NB4 (cell line): ENCODE data around the gene SPOP.

Source experiments
- DNase-seq: peaks from one replicate; pipeline ENCODE4 v3.0.0; 2010; ENCODE audit warnings: low read depth
- H3K4me3 ChIP-seq: one replicate; pipeline ENCODE4 v1.5.1; 2011; ENCODE audit warnings: mild to moderate bottlenecking, low read depth, low read length, moderate library complexity
- MYC ChIP-seq: IDR thresholded peaks from 2 replicates; pipeline ENCODE4 v1.6.1; 2011; ENCODE audit warnings: low read depth, low read length
- POLR2A ChIP-seq: IDR thresholded peaks from 2 replicates; pipeline ENCODE4 v1.6.1; 2011; ENCODE audit warnings: mild to moderate bottlenecking; ENCODE audit not compliant: insufficient read length; ENCODE audit errors: extremely low read depth
- TF ChIP-seq, protein P1 (sequence below): IDR thresholded peaks from one replicate; pipeline ENCODE4 v1.5.1; 2012; ENCODE audit warnings: low read depth, low read length
- TF ChIP-seq, protein P2 (sequence below): IDR thresholded peaks from 2 replicates; pipeline ENCODE4 v1.6.1; 2011; ENCODE audit warnings: low read depth, low read length

SPOP gene

GRCh38 chr17:49598918-49599317 is 79.0 kb downstream of the SPOP start:
- no peak overlapping the region for H3K4me3 ChIP-seq
- TF ChIP-seq, protein P1, sequence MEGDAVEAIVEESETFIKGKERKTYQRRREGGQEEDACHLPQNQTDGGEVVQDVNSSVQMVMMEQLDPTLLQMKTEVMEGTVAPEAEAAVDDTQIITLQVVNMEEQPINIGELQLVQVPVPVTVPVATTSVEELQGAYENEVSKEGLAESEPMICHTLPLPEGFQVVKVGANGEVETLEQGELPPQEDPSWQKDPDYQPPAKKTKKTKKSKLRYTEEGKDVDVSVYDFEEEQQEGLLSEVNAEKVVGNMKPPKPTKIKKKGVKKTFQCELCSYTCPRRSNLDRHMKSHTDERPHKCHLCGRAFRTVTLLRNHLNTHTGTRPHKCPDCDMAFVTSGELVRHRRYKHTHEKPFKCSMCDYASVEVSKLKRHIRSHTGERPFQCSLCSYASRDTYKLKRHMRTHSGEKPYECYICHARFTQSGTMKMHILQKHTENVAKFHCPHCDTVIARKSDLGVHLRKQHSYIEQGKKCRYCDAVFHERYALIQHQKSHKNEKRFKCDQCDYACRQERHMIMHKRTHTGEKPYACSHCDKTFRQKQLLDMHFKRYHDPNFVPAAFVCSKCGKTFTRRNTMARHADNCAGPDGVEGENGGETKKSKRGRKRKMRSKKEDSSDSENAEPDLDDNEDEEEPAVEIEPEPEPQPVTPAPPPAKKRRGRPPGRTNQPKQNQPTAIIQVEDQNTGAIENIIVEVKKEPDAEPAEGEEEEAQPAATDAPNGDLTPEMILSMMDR = no peak
- no peak for TF ChIP-seq MYC
- TF ChIP-seq, protein P2, sequence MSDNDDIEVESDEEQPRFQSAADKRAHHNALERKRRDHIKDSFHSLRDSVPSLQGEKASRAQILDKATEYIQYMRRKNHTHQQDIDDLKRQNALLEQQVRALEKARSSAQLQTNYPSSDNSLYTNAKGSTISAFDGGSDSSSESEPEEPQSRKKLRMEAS = no peak
- TF ChIP-seq POLR2A = no peak
- no peak for DNase-seq

DNA sequence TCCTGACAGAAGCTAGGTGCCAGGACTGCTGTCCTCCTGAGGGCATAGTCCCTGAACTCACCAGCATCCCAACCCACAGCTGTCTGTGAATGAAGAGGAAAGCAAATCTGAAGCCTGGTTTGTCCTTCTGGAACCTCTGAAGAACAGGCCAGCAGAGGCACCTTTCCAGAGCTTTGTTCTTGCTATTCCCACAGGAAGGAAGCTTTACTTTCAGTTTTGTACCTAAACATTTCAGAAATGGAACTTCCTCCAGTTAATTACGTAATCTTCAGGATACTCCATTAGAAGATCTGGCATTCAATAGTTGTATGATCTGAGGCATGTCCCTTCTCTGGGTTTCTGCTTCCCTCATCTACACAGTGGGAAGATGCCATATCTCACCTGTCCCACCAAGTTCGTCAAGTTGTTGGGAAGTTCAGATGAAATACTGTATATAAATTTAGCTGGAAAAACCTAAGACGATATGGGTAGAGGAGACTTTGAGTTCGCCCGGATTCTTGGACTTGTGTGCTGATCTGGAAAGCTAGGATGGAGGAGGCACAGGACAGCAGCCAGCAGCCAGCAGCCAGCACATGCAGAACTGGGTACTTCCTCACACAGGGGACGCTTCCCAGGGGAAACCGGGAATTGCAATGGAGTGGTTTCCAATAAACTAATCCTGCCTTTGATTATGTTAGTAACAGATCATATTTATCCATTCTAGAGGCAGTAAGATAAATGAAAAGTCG is 79.8 kb downstream of the SPOP start:
- no peak for DNase-seq
- TF ChIP-seq POLR2A (no peak), MYC (no peak)
- TF ChIP-seq, protein P2 = no peak
- TF ChIP-seq, protein P1 = no peak

GRCh38 chr17:49597436-49597835 is 80.5 kb downstream of the SPOP start:
- TF ChIP-seq MYC (no peak), POLR2A (no peak)
- TF ChIP-seq, protein P2 = no peak
- TF ChIP-seq, protein P1 = no peak
- no peak for DNase-seq
- no peak overlapping the region for H3K4me3 ChIP-seq

More for the DNA sequence above, 79.8 kb downstream of the SPOP start:
- H3K4me3 ChIP-seq = no peak overlapping the region

- no peak for DNase-seq
- H3K4me3 ChIP-seq = no peak overlapping the region
- TF ChIP-seq, protein P1 = no peak
- TF ChIP-seq, protein P2 = no peak
- no peak for TF ChIP-seq POLR2A
- TF ChIP-seq MYC = no peak
Observed at GRCh38 chr17:49596613-49597244, 81.2 kb downstream of the SPOP start.

- TF ChIP-seq MYC = no peak
- TF ChIP-seq POLR2A = no peak
- TF ChIP-seq, protein P2 = no peak
- TF ChIP-seq, protein P1 = no peak
- no peak for DNase-seq
- H3K4me3 ChIP-seq = no peak overlapping the region
Observed at GRCh38 chr17:49595980-49596379, 81.9 kb downstream of the SPOP start.
